Measurements from ENCODE around the gene C19orf81. TPM values are rescaled to one million over a fixed set of nuclear protein-coding genes. Genes with fewer than 3 reads are reported as not detected.
"Not testable (repeated sequence)": the region's sequence is repeated elsewhere in the genome, so short reads cannot be mapped to it uniquely, and the experiment has no call there.

The C19orf81 gene
- total RNA-seq, 1 experiment from 2014 or later: 14.5 TPM

DNA sequence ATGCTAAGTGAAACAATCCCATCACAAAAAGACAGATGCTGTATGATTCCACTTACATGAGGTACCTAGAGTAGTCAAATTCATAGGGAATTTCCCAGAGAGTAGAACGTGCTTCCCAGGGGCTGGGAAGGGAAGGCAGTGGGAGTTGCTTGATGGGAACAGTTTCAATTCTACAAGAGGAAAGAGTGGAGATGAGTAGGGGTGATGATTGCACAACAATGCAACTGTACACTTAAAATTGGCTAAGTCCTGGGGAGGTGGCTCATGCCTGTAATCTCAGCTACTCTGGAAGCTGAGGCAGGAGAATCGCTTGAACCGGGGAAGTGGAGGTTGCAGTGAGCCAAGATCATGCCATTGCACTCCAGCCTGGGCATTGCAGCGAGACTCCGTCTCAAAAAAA, 30.9 kb upstream of the C19orf81 start:
- H3K27me3 ChIP-seq (ENCODE audit: insufficient read depth, low read length); H3K4me1 ChIP-seq (ENCODE audit: control insufficient read depth in 1 of 2, insufficient read depth in 2 of 2, low read length in 2 of 2); H3K36me3 ChIP-seq (ENCODE audit: control insufficient read depth in 1 of 2, insufficient read depth in 2 of 2, low read length in 2 of 2); H3K9me3 ChIP-seq (ENCODE audit: control insufficient read depth in 1 of 2, insufficient read depth in 1 of 2, low read depth in 1 of 2, low read length in 2 of 2); H3K4me3 ChIP-seq (replicated peaks in 1 of 2; ENCODE audit: low read depth in 1 of 2, low read length in 2 of 2); POLR2A ChIA-PET; H3K4me2 ChIP-seq (ENCODE audit: low read length); CTCF ChIA-PET; H3K27ac ChIP-seq (ENCODE audit: low read depth, low read length); BruUV-seq (replicated peaks); DNase-seq (ENCODE audit: low read depth, low spot score); H3K9ac ChIP-seq (ENCODE audit: low read length); H3K9me2 ChIP-seq (ENCODE audit: insufficient read depth); H2AFZ ChIP-seq (ENCODE audit: low read depth, low read length, poor library complexity, severe bottlenecking); H4K20me1 ChIP-seq (ENCODE audit: insufficient read depth); RAD21 ChIA-PET (ENCODE audit: low non-redundant PET in 1 of 2, low total read pairs in 2 of 2, uncharacterized antibody in 2 of 2, unreplicated experiment in 2 of 2); intact Hi-C loops (cut with micrococcal nuclease); H3K79me2 ChIP-seq (ENCODE audit: insufficient read depth, low read length); ATAC-seq: not testable (repeated sequence)

DNA sequence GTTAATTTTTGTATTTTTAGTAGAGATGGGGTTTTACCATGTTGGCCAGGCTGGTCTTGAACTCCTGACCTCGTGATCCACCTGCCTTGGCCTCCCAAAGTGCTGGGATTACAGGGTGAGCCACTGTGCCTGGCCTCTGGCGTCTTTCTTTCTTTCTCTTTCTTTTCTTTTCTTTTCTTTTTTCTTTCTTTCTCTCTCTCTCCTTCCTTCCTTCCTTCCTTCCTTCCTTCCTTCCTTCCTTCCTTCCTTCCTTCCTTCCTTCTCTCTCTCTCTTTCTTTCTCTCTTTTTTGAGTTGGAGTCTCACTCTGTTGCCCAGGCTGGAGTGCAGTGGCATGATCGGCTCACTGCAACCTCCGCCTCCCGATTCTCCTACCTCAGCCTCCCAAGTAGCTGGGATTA, 30.1 kb upstream of the C19orf81 start:
- H2AFZ ChIP-seq (ENCODE audit: low read depth, low read length, poor library complexity, severe bottlenecking); ATAC-seq; H3K9ac ChIP-seq (ENCODE audit: low read length); H3K4me1 ChIP-seq (ENCODE audit: control insufficient read depth in 1 of 2, insufficient read depth in 2 of 2, low read length in 2 of 2); POLR2A ChIA-PET; H3K79me2 ChIP-seq (ENCODE audit: insufficient read depth, low read length); CTCF ChIA-PET; BruUV-seq (replicated peaks); H3K4me2 ChIP-seq (ENCODE audit: low read length); H3K9me2 ChIP-seq (ENCODE audit: insufficient read depth); RAD21 ChIA-PET (ENCODE audit: low non-redundant PET in 1 of 2, low total read pairs in 2 of 2, uncharacterized antibody in 2 of 2, unreplicated experiment in 2 of 2); H3K27me3 ChIP-seq (ENCODE audit: insufficient read depth, low read length); intact Hi-C loops (cut with micrococcal nuclease); H3K27ac ChIP-seq (ENCODE audit: low read depth, low read length); H3K9me3 ChIP-seq (ENCODE audit: control insufficient read depth in 1 of 2, insufficient read depth in 1 of 2, low read depth in 1 of 2, low read length in 2 of 2); H3K36me3 ChIP-seq (ENCODE audit: control insufficient read depth in 1 of 2, insufficient read depth in 2 of 2, low read length in 2 of 2); DNase-seq (ENCODE audit: low read depth, low spot score); H3K4me3 ChIP-seq (replicated peaks in 1 of 2; ENCODE audit: low read depth in 1 of 2, low read length in 2 of 2); H4K20me1 ChIP-seq (ENCODE audit: insufficient read depth): not testable (repeated sequence)

DNA sequence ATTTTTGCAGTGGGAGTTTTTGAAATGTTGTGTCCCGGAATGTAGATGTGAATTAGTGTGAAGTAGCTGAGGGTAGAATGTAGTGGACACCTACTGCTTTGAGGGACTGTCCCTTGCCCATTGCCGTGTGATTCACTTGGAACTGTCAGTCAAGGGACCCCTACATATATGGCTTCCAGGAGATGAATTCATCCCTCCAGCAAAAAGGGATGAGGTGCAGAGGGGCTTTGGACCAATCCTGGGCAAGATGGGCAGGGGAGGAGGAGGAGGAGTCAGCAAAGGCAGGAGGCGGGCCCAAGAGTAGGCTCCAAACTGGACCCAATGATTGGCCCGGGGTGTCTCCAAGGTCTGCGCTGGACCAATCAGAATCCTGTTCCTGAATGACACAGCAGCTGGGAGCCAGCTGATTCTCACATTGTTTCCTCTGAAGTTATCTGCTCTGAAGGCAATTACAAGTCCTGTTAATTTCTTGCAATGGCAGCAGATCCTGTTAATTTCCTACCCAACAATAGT, 28.8 kb upstream of the C19orf81 start:
- H3K9me2 ChIP-seq (ENCODE audit: insufficient read depth); H3K4me3 ChIP-seq (replicated peaks in 1 of 2; ENCODE audit: low read depth in 1 of 2, low read length in 2 of 2); H4K20me1 ChIP-seq (ENCODE audit: insufficient read depth); H3K79me2 ChIP-seq (ENCODE audit: insufficient read depth, low read length); BruUV-seq (replicated peaks); H2AFZ ChIP-seq (ENCODE audit: low read depth, low read length, poor library complexity, severe bottlenecking); H3K4me2 ChIP-seq (ENCODE audit: low read length); POLR2A ChIA-PET; RAD21 ChIA-PET (ENCODE audit: low non-redundant PET in 1 of 2, low total read pairs in 2 of 2, uncharacterized antibody in 2 of 2, unreplicated experiment in 2 of 2); CTCF ChIA-PET; DNase-seq (ENCODE audit: low read depth, low spot score); H3K27me3 ChIP-seq (ENCODE audit: insufficient read depth, low read length); H3K9me3 ChIP-seq (ENCODE audit: control insufficient read depth in 1 of 2, insufficient read depth in 1 of 2, low read depth in 1 of 2, low read length in 2 of 2); H3K4me1 ChIP-seq (ENCODE audit: control insufficient read depth in 1 of 2, insufficient read depth in 2 of 2, low read length in 2 of 2); H3K27ac ChIP-seq (ENCODE audit: low read depth, low read length); H3K9ac ChIP-seq (ENCODE audit: low read length); H3K36me3 ChIP-seq (ENCODE audit: control insufficient read depth in 1 of 2, insufficient read depth in 2 of 2, low read length in 2 of 2); intact Hi-C loops (cut with micrococcal nuclease): not testable (repeated sequence)
- ATAC-seq: peak; percentile 79

All from HCT116 (cell line).